PC-9 (cell line): Measurements from ENCODE around the gene GPHA2. TPM values are rescaled to one million over a fixed set of nuclear protein-coding genes. Genes with fewer than 3 reads are reported as not detected.

Experiments used
- BruUV-seq: library from RNA; stranded (reverse); fragments of 400-500 nt; replicated peaks from 2 replicates; lab custom pipeline; 2021; lab: Mats Ljungman, UMichigan
- CTCF ChIA-PET: fragments of 300-600 bp; sonication (Branson Sonifier 250); formaldehyde crosslinking; loops from one replicate; lab custom pipeline; 2022; ENCODE audit warnings: antibody characterized with exemption; lab: Charles Lee
- POLR2A ChIA-PET: fragments of 300-600 bp; sonication (Branson Sonifier 250); formaldehyde crosslinking; loops from one replicate; lab custom pipeline; 2022; ENCODE audit warnings: antibody characterized with exemption; ENCODE audit not compliant: unreplicated experiment; lab: Charles Lee
- DNase-seq, 2 experiments: peaks; one replicate each; pipeline versions ENCODE4 v3.0.0 to v3.0.0-alpha.2; 2015 to 2022; ENCODE audit warnings: mixed read lengths in 1 of 2
- H2AFZ ChIP-seq: fragments of 200-600 bp; sonication (generic); 2 replicates; pipeline ENCODE4 v1.8.1; 2017; ENCODE audit warnings: antibody characterized with exemption
- H3F3A ChIP-seq: fragments of 200-600 bp; sonication (generic); 2 replicates; pipeline ENCODE4 v1.8.1; 2017; ENCODE audit warnings: antibody characterized with exemption, mild to moderate bottlenecking, low read depth; ENCODE audit not compliant: insufficient read depth
- H3K27ac ChIP-seq: fragments of 200-600 bp; sonication (generic); 2 replicates; pipeline ENCODE4 v1.6.1; 2016; ENCODE audit warnings: mixed run types
- H3K27me3 ChIP-seq: fragments of 200-600 bp; sonication (generic); 2 replicates; pipeline ENCODE4 v1.6.1; 2016; ENCODE audit warnings: low read depth, mixed run types; ENCODE audit not compliant: insufficient read depth
- H3K36me3 ChIP-seq: fragments of 200-600 bp; sonication (generic); 2 replicates; pipeline ENCODE4 v1.6.1; 2016; ENCODE audit warnings: low read depth, mixed run types
- H3K4me1 ChIP-seq: fragments of 200-600 bp; sonication (generic); replicated peaks from 2 replicates; pipeline ENCODE4 v1.6.1; 2016; ENCODE audit warnings: mixed run types; ENCODE audit not compliant: insufficient read depth
- H3K4me2 ChIP-seq: fragments of 200-600 bp; sonication (generic); 2 replicates; pipeline ENCODE4 v1.6.1; 2017; ENCODE audit warnings: mixed run types
- H3K4me3 ChIP-seq: fragments of 200-600 bp; sonication (generic); 2 replicates; pipeline ENCODE4 v1.6.1; 2016; ENCODE audit warnings: mixed run types
- H3K79me2 ChIP-seq: fragments of 200-600 bp; sonication (generic); 2 replicates; pipeline ENCODE4 v1.6.1; 2017; ENCODE audit warnings: low read depth, mixed run types
- H3K9me2 ChIP-seq: fragments of 200-600 bp; sonication (generic); 2 replicates; pipeline ENCODE4 v1.8.1; 2017; ENCODE audit warnings: mild to moderate bottlenecking; ENCODE audit not compliant: insufficient read depth
- H3K9me3 ChIP-seq: fragments of 200-600 bp; sonication (generic); 2 replicates; pipeline ENCODE4 v1.8.1; 2016; ENCODE audit warnings: low read depth; ENCODE audit not compliant: insufficient read depth
- H4K20me1 ChIP-seq: fragments of 200-600 bp; sonication (generic); 2 replicates; pipeline ENCODE4 v1.8.1; 2017; ENCODE audit not compliant: insufficient read depth
- EZH2 ChIP-seq: fragments of 200-600 bp; sonication (generic); IDR thresholded peaks from 2 replicates; pipeline ENCODE4 v1.8.0; 2017; ENCODE audit warnings: antibody characterized with exemption, low read depth
- intact Hi-C: fragments of 100-400 bp; cut with micrococcal nuclease; formaldehyde crosslinking; loops from one replicate; pipeline ENCODE4 v1.10.0; 2022; ENCODE audit not compliant: unreplicated experiment
- total RNA-seq: library from RNA; stranded (reverse); gene quantifications from 2 replicates; pipeline ENCODE4 v1.2.3, GENCODE V29; 2021
- TF ChIP-seq, protein P1 (sequence below): fragments of 200-600 bp; sonication (generic); conservative IDR thresholded peaks from 2 replicates; pipeline ENCODE4 v1.6.1; 2017; ENCODE audit warnings: mixed run types, antibody characterized with exemption, mild to moderate bottlenecking, moderate library complexity

The GPHA2 gene
- total RNA-seq, 1 experiment from 2014 or later, result 1.0 TPM

DNA sequence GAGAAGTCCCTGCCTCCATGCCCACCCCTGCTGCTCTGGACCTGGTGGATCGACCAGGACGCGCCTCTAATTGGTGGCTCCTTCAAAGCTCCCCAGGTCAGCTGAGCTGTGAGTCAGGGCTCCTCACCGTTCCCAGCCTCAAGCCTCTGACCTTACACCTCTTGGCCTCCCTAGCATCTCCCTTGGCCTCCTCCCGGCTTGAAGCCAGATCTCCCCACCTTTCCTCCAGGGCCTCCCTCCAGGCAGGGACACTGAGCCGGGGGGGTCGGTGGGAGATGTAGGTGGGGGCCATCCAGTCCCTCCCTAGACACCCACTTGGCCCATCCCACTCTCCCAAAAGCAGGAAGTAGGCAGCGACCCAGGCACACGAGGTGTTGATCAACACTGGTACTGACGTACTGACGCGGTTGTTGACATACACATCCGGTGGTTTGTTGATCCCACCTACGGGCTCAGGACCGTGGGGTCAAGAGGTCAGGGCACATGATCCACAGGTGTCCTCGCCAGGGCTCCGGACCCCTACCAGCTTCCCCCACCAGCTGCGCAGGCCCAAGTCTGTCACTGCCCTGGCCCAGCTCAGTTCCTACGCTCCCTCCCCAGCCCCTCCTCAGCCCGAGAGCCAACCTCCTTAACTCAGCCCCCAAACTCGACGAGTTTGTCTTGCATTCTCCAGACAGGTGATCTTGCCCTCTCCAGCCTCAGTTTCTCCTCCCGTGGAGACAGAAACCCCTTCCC lies 19.5 kb downstream of the GPHA2 start:
- Histone ChIP-seq H3K4me3 (peak overlapping the region; percentile 67), H3K27ac (peak overlapping the region; percentile 50), H3F3A (peaks cover 14% of the 10 kb centered on the region; the same call in 1 of the 2 replicates), H3K9me3 (no peaks in the 10 kb centered on the region), H3K27me3 (no peaks in the 10 kb centered on the region), H3K4me1 (peaks cover 16% of the 10 kb centered on the region), H3K4me2 (peak overlapping the region; percentile 81), H3K36me3 (peaks cover 5% of the 10 kb centered on the region; the same call in 1 of the 2 replicates), H3K79me2 (peaks cover 20% of the 10 kb centered on the region), H2AFZ (peak overlapping the region; percentile 68), H3K9me2 (no peaks in the 10 kb centered on the region), H4K20me1 (no peaks in the 10 kb centered on the region)
- BruUV-seq, result no TSS peak
- no peak for TF ChIP-seq EZH2
- TF ChIP-seq, protein P1, sequence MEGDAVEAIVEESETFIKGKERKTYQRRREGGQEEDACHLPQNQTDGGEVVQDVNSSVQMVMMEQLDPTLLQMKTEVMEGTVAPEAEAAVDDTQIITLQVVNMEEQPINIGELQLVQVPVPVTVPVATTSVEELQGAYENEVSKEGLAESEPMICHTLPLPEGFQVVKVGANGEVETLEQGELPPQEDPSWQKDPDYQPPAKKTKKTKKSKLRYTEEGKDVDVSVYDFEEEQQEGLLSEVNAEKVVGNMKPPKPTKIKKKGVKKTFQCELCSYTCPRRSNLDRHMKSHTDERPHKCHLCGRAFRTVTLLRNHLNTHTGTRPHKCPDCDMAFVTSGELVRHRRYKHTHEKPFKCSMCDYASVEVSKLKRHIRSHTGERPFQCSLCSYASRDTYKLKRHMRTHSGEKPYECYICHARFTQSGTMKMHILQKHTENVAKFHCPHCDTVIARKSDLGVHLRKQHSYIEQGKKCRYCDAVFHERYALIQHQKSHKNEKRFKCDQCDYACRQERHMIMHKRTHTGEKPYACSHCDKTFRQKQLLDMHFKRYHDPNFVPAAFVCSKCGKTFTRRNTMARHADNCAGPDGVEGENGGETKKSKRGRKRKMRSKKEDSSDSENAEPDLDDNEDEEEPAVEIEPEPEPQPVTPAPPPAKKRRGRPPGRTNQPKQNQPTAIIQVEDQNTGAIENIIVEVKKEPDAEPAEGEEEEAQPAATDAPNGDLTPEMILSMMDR, result no peak
- POLR2A ChIA-PET, result interaction anchor here (0.7 kb wide), 1 partner anchor 70 kb away, joined by 4 read pairs; no protein-coding TSS in a partner anchor
- intact Hi-C loops, result loop anchor here (2.0 kb wide), 5 partner anchors 39 to 267 kb away; partner anchors contain the start of gene ZNHIT2
- CTCF ChIA-PET, result interaction anchor here (0.6 to 0.7 kb wide), 3 partner anchors 87 to 359 kb away, joined by 3 to 14 read pairs (median 3); partner anchors contain the start of gene ARL2
- peak; percentile 71 to 72 for DNase-seq

- Histone ChIP-seq H3K9me2 (no peaks in the 10 kb centered on the region), H3K4me2 (peak overlapping the region; percentile 81), H4K20me1 (no peaks in the 10 kb centered on the region), H3F3A (peaks cover 14% of the 10 kb centered on the region; the same call in 1 of the 2 replicates), H3K79me2 (peaks cover 20% of the 10 kb centered on the region), H3K4me1 (peaks cover 16% of the 10 kb centered on the region), H3K36me3 (peaks cover 10% of the 10 kb centered on the region; the same call in 1 of the 2 replicates), H2AFZ (no peak overlapping the region), H3K27me3 (no peaks in the 10 kb centered on the region), H3K4me3 (peak overlapping the region; percentile 67; the same call in 1 of the 2 replicates), H3K27ac (peak overlapping the region; percentile 50), H3K9me3 (no peaks in the 10 kb centered on the region)
- DNase-seq, result no peak
- BruUV-seq, result no TSS peak
- intact Hi-C loops, result no loop called here
- TF ChIP-seq EZH2, result no peak
- TF ChIP-seq, protein P1, result no peak
- POLR2A ChIA-PET, result no interaction called here
- CTCF ChIA-PET, result interaction anchor here (0.6 kb wide), 1 partner anchor 360 kb away, joined by 14 read pairs; no protein-coding TSS in a partner anchor
Observed at GRCh38 chr11:64915376-64915887, 20.3 kb downstream of the GPHA2 start.

GRCh38 chr11:64914123-64914522 lies 21.6 kb downstream of the GPHA2 start:
- Histone ChIP-seq H3K9me2 (no peaks in the 10 kb centered on the region), H3K79me2 (peaks cover 20% of the 10 kb centered on the region), H3K27ac (no peak overlapping the region), H3K4me3 (no peak overlapping the region), H3F3A (peaks cover 14% of the 10 kb centered on the region; the same call in 1 of the 2 replicates), H3K4me2 (no peak overlapping the region), H3K4me1 (peaks cover 16% of the 10 kb centered on the region), H3K27me3 (no peaks in the 10 kb centered on the region), H3K36me3 (peaks cover 10% of the 10 kb centered on the region; the same call in 1 of the 2 replicates), H2AFZ (no peak overlapping the region), H4K20me1 (no peaks in the 10 kb centered on the region), H3K9me3 (no peaks in the 10 kb centered on the region)
- CTCF ChIA-PET, result no interaction called here
- TF ChIP-seq, protein P1, result no peak
- TF ChIP-seq EZH2, result no peak
- intact Hi-C loops, result no loop called here
- no peak for DNase-seq
- no TSS peak for BruUV-seq
- POLR2A ChIA-PET, result interaction anchor here (0.6 kb wide), 1 partner anchor 19 kb away, joined by 3 read pairs; no protein-coding TSS in a partner anchor
